GM21717 (cell line): Measurements from ENCODE around the gene PLEKHN1.

ENCODE experiments used
- ATAC-seq: cut with Tn5 transposase; IDR thresholded peaks from one replicate; pipeline ENCODE4 v1.9.1; 2021; ENCODE audit warnings: mild to moderate bottlenecking, moderate library complexity; ENCODE audit not compliant: unreplicated experiment

Gene PLEKHN1

DNA sequence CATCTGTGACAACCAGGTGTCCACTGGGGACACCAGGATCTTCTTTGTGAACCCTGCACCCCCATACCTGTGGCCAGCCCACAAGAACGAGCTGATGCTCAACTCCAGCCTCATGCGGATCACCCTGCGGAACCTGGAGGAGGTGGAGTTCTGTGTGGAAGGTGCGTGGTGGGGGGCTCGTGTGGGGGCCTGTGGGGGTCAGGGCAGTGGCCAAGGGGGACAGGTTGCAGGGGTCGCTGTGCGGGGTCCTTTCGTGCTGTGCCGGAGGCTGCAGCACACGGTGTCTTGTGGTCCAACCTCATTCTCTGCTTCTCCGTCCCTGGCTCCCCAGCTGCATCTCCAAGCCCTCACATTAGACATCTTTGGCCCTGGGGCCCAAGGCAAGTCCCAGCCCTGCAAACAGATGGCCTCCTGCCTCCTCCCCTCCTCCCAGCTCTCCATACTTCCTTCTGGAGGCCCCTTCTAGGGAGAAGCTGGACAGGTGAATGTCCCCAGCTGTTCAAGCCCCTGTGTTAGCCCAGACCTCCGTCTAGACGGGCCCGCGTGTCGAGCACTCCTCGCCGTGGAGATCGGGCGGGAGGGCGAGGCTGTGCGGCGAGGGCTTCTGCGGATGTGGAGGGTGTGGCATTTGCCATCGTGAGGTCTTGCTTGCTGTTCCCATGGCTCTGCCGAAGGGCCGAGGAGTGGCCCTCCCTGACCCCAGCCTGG lies 56.2 kb downstream of the PLEKHN1 start:
- ATAC-seq = no peak

DNA sequence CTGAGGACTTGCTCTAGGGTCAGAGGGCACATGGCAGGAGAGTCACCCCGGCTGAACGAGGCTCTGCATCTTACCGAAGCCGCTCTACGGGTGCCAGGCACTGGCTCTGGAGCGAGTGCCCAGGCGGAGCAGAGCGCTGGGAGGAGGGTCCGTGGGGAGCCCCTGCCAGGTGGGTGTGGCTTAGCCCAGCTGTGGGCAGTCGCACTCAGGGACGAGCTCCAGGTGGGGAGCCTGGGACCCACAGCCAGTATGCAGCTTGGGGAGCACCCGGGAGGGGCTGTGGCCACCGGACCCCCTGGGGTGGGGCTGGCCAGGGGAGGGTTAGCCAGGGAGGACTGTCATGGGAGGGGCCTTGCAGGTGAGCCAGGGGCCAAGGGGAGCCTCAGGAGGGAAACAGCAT lies 57.4 kb downstream of the PLEKHN1 start:
- ATAC-seq = no peak

DNA sequence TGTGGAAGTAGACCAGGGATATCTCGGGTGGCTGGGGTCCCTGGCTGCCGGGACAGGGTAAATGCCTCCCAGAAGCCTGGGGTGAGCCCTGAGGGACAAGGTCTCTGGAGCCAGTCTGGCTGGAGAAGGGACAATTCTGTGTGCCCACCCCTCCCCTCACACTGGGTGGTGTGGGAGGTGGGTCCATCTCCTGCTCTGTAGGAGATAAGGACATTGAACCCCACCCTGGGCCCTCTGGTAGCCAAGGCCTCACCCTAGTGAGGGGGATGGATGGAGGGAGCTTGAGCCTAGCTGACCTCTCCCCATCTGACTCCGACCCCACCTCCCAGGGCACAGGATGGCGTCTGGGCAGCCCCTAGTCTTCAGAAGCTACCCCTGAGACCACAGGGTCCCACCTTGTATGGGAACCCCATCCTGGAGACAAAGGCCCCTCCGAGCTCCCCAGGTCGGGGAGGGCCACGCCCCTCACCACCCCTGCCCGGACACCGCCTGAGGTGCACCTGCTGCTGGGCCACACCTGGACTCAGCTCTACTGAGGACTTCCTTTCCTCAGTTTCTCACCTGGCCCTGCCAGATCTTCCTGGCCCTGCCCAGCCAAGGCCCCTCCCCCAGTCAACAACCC lies 58.0 kb downstream of the PLEKHN1 start:
- no peak for ATAC-seq

DNA sequence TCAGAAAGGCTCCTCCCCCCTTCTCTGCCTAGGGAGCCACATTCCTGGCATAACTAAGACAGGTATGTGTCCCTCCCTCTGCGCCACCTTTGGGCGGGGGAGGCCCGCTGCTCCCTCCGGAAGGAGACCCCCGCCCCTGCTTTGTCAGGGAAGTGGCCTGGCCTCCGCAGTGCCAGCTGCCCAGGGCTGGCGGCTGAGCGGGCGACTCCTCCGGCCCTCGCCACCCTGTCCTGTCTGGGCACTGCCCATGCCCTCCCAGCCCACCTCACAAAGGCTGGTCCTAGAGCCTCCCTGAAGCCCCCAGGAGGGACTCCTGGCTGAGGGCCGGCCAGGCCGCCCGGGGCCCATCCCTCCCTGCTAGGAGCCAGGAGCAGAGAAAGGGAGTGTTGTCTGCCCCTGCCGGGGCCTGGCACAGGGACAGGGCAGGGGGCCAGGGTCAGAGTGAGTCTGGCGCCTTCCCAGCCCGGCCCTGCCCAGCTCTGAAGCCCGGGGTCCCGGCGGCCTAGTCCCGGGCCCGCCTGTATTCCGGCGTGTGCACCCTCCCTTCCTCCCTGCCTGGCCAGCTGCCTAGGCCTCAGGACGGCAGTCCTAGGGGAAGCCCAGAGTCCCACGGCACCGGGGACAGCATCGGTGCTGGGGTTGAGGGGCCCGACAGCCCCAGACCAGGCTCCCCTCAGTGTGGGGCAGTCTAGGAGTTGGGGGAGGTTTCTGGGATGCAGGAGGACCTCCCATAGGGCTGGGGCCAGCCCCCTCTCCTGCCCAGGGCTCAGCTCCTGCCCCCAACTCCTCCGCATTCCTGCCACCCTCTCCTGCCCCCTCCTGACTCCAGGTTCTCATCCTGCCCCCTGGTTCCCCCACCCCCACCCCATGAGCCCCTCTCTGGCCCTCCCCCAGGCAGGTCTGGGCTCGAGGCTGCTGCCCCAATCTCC lies 58.8 kb downstream of the PLEKHN1 start:
- ATAC-seq = no peak
